GM19099 (cell line): ENCODE measurements around the gene SLC6A13.

ENCODE experiments used
- POLR2A ChIP-seq: IDR thresholded peaks from 3 replicates; pipeline ENCODE4 v1.6.1; 2011; ENCODE audit warnings: low read depth; ENCODE audit not compliant: insufficient read length; ENCODE audit errors: extremely low read depth

SLC6A13 gene

GRCh38 chr12:211639-212414 is 50.8 kb downstream of the SLC6A13 start:
- TF ChIP-seq POLR2A = no peak

- no peak for TF ChIP-seq POLR2A
These were observed 51.5 kb downstream of the SLC6A13 start for GRCh38 chr12:211142-211465.

GRCh38 chr12:210277-211141 is 52.1 kb downstream of the SLC6A13 start:
- TF ChIP-seq POLR2A = no peak

- TF ChIP-seq POLR2A = no peak
These were observed 52.8 kb downstream of the SLC6A13 start for GRCh38 chr12:209851-210250.

GRCh38 chr12:209246-209645 is 53.4 kb downstream of the SLC6A13 start:
- no peak for TF ChIP-seq POLR2A

GRCh38 chr12:208813-209212 is 53.8 kb downstream of the SLC6A13 start:
- TF ChIP-seq POLR2A = no peak

GRCh38 chr12:207804-208203 is 54.8 kb downstream of the SLC6A13 start:
- TF ChIP-seq POLR2A = no peak

- TF ChIP-seq POLR2A = no peak
These were observed 55.7 kb downstream of the SLC6A13 start for GRCh38 chr12:206746-207440.

- no peak for TF ChIP-seq POLR2A
These were observed 57.6 kb downstream of the SLC6A13 start for GRCh38 chr12:205026-205425.

GRCh38 chr12:204261-204678 is 58.4 kb downstream of the SLC6A13 start:
- no peak for TF ChIP-seq POLR2A

GRCh38 chr12:203462-204260 is 59.0 kb downstream of the SLC6A13 start:
- no peak for TF ChIP-seq POLR2A

GRCh38 chr12:203074-203461 is 59.6 kb downstream of the SLC6A13 start:
- no peak for TF ChIP-seq POLR2A

- TF ChIP-seq POLR2A = no peak
These were observed 60.4 kb downstream of the SLC6A13 start for GRCh38 chr12:202081-202731.

- TF ChIP-seq POLR2A = no peak
These were observed 61.3 kb downstream of the SLC6A13 start for GRCh38 chr12:201361-201760.
